ENCODE data around the gene ICAM3.
"Not testable (repeated sequence)": the region's sequence is repeated elsewhere in the genome, so short reads cannot be mapped to it uniquely, and the experiment has no call there.

Gene ICAM3

DNA sequence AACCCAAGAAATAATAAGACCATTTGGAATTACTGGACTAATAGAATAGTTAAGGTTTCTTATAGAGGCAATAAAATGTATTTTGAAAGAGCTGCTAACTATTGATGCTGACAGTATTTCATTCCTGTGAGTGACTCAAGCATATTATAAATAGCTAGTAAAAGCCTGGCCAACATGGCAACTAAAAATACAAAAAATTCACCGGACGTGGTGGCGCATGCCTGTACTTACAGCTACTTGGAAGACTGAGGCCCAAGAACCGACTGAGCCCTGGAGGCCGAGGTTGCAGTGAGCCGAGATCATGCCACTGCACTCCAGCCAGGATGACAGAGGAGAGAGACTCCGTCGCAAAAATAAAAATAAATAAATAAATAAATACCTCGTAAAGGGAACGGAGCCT is 5.4 kb upstream of the ICAM3 start:
- no peak for DNase-seq

DNA sequence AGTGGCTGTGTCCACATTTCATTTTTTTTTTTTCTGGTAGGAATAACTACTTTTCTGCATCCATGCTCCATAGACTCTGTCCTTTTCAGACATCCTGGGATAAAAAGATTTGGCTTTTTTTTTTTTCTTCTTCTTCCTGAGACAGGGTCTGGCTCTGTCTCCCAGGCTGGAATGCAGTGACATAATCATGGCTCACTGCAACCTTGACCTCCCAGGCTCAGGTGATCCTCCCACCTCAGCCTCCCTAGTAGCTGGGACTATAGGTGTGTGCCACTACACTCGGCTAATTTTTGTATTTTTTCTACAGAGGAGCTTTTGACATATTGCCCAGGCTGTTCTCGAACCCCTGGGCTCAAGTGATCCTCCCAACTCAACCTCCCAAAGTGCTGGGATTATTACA is 4.1 kb upstream of the ICAM3 start:
- DNase-seq = no peak

DNA sequence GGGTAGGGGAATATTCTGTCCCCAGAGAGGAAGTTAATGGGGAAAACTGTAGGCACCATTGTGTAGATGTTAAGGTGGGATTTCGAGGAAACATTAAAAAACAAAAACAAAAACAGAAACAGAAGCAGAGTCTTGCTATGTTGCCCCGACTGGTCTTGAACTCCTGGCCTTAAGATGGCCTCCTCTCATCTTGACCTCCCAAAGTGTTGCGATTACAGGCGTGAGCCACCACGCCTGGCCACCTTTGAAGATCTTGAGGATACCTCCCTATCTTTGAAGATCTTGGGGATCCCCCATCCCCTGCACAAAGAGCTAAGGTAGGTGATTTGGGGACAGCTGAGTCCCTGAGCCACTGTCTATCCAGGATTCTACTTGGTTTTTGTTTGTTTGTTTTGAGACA is 553 bp upstream of the ICAM3 start:
- no peak for DNase-seq

GRCh38 chr19:10338940-10339339 is 484 bp downstream of the ICAM3 start:
- DNase-seq = no peak

- not testable (repeated sequence) for DNase-seq
Measured at GRCh38 chr19:10336725-10337124, 2.7 kb downstream of the ICAM3 start.

DNA sequence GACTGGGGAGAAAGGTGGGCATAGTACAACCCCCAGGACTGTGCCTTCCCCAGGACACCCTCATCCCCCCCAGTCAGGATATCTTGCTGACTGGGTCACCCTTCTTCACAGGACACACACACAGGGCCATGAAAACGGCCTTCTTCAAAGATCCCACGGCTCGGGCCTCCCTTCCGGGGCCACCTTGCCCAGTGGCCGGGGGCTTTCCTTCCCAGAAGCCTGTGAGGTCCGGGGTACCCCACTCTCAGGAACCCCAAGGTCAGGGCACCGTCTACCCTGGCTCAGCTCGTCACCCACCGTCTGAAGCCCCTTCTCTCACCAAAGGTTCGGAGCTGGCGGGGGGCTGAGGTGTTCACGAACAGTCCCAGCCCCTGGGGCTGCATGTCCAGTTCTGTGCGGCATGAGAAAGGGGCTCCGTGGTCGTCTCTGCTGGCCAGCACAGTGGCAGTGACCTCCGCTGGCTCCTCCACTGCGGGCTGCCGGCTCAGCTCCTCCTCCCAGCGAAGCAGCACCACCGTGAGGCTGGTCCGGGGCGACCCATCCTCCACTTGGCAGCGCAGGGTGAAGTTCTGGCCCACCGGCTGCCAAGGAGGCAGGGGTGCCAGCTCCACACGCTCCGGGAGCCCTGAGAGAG is 4.0 kb downstream of the ICAM3 start:
- DNase-seq = no peak

DNA sequence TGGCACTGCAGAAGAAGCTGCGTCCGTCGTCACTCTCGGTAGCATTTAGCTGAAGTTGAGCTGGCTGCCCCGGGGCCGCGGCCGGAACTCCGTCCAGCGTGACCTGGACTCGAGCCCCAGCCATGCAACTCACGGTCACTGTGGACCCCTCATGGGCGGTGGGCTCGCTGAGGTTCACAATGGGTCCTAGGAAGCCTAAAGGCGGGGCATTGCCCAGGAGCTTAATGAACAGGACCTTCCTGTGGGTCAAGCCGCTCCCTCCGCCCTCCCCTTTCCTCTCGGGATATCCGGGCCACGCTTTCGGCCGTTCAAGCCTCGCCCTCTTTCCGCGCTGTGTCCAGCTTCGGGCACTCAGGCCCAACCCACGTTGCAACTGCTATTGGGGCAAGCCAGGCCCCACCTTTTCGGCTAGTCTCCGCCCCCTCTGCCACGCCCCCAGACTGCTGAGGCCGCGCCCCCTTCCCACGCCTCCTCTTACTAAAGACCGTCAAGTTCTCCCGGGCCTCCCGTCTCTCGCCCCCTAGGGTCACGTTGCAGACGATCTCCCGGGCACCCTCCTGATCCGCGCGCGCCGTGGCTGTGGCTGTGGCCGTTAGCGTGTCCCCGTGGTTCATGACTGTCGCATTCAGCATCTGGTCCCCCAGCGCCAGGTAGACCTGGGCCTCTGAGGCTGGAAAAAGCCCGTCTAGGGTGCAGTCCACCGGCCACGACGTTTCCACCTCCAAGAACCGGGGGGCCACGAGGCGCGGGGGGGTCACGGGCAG is 4.7 kb downstream of the ICAM3 start:
- peak; percentile 17 for DNase-seq

DNA sequence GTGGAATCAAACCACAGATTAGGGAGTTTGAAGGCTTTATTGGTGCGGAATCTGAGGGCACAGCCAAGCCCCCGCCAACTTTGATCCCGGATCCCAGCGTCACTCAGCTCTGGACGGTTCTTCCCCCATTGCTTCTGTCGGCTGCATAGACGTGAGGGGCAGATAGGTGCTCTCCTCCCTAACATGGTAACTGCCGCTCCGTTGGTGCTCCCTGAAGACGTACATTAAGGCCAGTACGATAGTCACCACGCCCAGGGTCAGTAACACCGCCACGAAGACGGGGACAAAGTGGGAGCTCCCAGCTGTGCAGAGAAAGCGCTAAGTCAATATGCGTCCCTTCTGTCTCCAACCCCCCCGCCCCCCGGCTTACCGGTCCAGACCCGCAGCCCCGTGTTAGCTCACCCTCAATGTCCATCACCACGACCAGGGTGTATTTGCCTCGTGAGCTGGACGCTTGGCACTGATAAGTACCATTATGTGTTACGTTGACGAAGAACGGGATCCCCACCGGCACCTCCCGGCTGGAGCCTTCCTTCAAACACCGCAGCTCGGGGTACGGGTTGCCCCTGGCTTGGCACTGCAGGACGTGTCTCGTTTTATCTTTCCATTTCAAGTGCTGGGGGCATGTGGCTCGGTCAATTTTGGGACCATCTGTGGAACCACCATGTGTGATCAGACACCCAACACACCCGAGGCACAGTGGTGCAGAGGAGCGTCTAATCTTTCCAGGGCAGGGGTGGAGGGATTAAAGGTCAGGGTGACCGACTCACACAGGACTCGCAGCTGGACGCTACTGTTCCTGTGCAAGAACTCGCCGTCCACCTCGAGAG is 5.5 kb downstream of the ICAM3 start:
- no peak for DNase-seq

GRCh38 chr19:10332965-10333757 is 6.3 kb downstream of the ICAM3 start, which contains the start of gene RAVER1:
Gene RAVER1 (minus strand): TSS chr19:10333529. CDS start chr19:10333507, 22 bp downstream.
- DNase-seq = peak; percentile 95

GRCh38 chr19:10332158-10332964 is 7.1 kb downstream of the ICAM3 start:
- DNase-seq = no peak

DNA sequence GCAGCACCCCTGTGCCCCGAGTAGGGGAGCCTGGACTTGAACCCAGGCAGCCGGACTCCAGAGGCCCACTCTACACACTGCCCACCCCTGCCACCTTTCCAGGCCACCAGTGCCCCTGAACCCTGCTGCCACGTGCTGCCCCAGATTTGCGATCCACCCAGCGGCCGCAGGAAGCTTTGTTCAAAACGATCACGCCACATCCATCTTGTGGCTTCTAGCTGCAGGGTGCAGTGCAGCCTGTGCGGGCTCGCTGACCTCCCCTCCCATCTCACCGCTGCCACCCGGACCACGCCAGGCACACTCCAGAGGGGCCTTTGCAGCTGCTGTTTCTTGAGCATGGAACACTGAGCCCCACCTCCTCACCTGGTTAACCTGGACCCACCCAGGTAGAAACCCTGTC is 9.9 kb downstream of the ICAM3 start:
- DNase-seq = no peak

DNA sequence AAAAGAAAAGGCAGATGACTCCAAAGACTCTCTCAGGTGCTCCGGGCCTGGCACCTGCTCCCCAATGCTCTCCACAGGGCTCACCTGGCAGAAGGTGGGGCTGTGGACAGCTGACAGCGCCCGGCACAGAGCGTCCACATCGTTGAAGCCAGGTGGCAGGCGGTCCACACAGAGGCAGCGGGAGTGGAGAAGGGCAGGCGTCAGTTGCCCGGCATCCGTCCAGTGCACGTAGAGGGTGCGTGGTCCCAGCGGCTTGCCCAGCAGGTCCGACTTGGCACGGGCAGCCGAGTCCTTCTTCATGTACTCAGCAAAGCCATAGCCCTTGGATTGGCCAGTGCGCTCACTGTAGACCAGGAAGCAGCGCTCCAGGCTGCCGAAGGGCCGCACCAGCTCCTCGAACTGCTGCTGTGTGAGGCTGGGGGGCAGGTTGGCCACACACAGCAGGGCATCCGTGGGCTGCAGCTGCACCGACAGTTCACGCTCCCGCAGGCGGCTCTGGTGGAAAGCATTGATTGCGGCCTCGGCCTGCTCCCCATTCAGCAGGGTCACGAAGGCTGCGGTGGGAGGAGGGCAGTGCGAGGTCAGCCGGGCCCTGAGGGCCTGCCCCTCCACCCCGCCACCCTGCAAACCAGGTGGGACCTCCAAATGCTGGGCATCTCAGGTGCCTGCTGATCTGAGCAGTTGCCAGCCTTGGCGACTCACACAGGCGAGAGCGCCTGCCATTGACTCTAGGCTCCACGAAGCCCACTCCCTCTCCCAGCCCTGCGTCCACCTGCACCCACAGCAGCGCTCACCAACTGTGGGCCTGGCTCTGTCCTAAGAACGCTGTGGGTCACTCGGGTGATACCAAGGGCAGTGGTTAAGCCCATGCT is 10.6 kb downstream of the ICAM3 start:
- DNase-seq = no peak

DNA sequence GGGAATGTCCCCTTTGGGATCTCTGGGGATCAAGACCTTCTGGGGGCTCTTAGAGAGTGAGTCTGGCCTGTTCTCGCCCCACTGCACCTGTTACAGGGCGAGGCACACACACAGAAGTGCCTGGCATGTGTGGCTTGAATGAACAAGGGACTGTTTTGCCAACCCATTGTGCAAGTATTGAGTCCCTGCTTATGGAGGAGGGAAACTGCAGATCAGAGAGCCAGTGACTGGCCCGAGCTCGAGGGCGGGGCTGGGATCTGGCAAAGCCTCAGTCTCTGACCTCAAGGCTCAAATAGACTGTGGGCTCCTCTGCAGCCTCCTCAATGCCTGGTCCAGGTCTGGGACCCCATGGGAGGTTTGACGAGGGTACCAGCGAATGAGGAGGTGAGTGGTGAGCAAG is 11.6 kb downstream of the ICAM3 start:
- DNase-seq = no peak

GRCh38 chr19:10325732-10326131 is 13.7 kb downstream of the ICAM3 start:
- no peak for DNase-seq

DNA sequence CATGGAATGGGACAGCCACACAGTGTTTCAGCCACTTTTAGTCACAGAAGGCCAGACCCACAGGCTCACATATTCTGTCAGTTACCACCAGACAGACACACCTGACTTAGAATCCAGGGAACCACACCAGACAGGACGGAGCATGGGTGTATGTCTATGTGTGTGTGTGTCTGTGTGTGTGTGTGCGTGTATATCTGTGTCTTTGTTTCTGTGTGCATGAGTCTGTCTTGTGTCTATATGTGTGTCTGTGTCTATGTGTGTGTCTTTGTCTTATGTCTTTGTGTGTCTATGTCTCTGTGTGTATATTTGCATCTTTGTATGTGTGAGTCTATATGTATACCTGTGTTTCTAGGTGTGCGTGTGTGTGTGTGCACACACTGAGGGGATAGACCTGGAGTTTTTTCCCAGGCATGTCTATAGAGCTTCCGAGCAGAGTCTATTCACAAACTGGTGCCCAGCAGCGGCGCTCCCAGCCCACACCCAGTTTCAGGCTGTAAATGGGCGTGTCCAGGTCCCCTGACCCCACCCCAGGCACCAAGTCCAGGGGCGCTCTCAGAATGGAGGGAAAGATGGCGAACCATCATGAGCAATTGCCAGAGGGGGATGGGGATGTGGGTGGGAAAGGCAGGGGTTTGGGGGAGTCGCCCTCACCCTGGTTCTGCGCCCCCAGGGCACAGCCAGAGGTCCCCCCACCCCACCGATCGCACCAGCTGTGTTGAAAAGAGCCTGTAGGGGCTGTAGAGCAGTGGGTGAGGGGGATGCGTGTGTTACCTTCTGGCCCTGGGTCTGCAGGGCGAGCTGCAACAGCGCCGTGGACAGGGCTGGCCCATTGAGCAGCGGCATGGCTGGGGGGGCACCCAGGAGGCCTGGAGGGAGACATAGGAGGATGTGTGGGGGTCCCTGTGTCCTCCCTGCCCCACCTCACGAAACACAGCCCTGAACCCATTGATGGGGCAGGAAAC is 17.3 kb downstream of the ICAM3 start:
- no peak for DNase-seq

DNA sequence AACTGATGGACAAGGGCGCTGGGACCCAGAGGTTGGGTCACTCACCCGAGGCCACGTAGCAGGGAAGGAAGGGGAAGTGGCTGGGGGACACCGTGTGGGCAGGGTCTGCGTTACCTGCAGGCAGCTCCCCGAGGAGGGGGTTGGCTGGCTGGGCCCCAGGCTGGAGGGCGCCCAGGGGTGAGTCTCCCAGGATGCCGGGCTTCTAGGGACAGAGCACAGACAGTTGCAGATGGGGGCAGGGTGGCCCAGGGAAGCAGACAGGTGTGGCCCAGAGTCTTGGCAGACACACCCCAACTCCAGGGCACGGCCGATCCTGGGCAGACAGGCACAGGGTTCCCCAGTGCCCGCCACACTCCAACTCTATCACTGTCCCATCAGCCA is 18.0 kb downstream of the ICAM3 start:
- DNase-seq = no peak

DNA sequence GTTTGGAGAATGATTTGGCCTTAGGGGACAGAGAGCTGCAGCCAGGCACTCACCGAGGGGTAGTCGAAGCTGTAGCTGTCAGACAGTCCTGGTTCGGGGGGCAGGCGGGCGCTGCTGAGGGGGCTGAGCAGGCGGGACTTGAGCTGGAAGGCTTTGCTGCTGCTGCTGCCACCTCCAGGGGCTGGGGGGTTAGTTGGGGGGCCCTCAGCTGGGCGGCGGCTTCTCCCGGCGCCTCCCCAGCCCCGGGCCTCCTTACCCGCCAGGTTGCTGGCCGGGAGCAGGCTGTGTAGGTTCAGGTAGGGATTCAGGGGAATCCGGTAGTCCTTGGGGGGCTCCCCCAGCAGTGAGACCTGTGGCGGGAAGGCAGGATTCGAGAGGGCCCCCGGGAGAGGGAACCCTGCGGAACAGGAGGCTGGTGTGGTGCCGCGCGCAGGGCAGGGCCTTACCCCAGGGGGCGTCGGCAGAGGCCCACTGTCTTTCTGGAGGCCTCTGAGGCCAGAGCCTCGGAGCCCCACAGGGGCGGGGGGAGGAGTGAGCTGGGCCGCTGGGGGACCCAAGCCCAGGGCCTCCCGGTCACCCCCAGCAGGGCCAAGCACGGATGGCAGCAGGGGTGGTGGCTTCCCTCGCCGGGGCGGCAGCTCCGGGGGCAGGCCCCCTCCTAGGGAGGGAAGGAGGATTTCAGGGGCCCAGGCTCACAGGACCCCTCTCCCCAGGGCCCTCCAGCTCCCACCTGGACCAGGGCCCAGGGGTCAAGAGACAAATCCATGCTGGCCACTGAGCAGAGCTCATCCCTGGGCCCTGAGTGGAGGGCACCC is 18.6 kb downstream of the ICAM3 start:
- no peak for DNase-seq

- DNase-seq = no peak
Measured at GRCh38 chr19:10318807-10319682, 20.4 kb downstream of the ICAM3 start.
